Activated T-cell treated with anti-CD3 and anti-CD28 coated beads, Interleukin-2, amount 50 U/mL, for 4 hours (primary cell): ENCODE data around the gene SPP1. TPM values are rescaled to one million over a fixed set of nuclear protein-coding genes. Genes with fewer than 3 reads are reported as not detected.
"Not testable (repeated sequence)": the region's sequence is repeated elsewhere in the genome, so short reads cannot be mapped to it uniquely, and the experiment has no call there.

Experiments used
- ATAC-seq, 2 donors: fragments of 200-7000 bp; cut with Tn5 transposase; one replicate each; pipeline ENCODE4 v1.10.0; 2021
- DNase-seq: peaks from one replicate; pipeline ENCODE4 v3.0.0-alpha.2; 2020
- H3K27me3 Mint-ChIP-seq: one replicate; pipeline ENCODE4 v1.8.0; 2021; ENCODE audit warnings: low read depth, mixed read lengths
- H3K36me3 Mint-ChIP-seq: one replicate; pipeline ENCODE4 v1.8.0; 2022; ENCODE audit warnings: mixed read lengths; ENCODE audit not compliant: insufficient read depth
- H3K4me1 Mint-ChIP-seq: one replicate; pipeline ENCODE4 v1.8.0; 2021; ENCODE audit warnings: low read depth, mixed read lengths
- H3K4me3 Mint-ChIP-seq: one replicate; pipeline ENCODE4 v1.8.0; 2021; ENCODE audit warnings: mild to moderate bottlenecking, moderate library complexity, mixed read lengths
- H3K9me3 Mint-ChIP-seq: one replicate; pipeline ENCODE4 v1.8.0; 2021; ENCODE audit warnings: mixed read lengths
- total RNA-seq, 3 donors: library from RNA; stranded (reverse); gene quantifications; one replicate each; pipeline ENCODE4 v1.2.1, GENCODE V29; 2021

Gene SPP1
- total RNA-seq, 3 donors from 2014 or later: 0.63 to 0.87 (median 0.81) TPM

DNA sequence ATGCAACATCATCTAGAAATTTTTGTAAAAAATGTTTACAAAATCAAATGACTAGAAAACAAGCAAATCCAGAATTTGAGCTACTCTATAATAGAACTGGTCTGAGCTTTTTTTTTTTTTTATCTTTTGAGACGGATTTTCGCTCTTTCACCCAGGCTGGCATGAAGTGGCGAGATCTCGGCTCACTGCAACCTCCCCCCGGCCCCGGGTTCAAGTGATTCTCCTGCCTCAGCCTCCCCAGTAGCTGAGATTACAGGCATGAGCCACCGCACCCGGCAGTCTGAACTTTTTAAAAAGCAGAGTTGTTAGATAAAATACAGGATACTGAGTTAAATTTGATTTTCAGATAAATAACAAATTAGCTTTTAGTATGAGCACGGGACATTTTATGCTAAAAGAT is 11.0 kb downstream of the SPP1 start:
- Mint-ChIP-seq H3K4me3 (no peak overlapping the region), H3K36me3 (no peaks in the 10 kb centered on the region), H3K4me1 (peaks cover 4% of the 10 kb centered on the region), H3K27me3 (peaks cover 20% of the 10 kb centered on the region), H3K9me3 (no peaks in the 10 kb centered on the region)
- ATAC-seq: no peak
- DNase-seq: no peak

DNA sequence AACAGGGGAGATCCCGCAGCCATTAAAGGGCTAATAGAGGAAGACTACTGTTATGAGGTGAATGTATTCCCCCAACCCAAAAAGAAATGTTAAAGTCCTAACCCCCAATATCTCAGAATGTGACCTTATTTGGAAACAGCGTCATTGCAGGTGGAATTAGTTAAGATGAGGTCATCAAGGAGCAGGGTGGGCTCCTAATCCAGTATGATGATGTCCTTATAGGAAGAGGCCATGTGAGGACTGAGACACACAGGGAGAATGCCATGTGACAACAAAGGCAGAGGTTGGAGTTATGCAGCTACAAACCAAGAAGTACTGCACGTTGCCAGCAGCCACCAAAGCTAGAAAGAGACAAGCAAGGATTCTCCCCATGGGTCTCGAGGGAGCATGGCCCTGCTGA is 14.3 kb downstream of the SPP1 start:
- no peak for DNase-seq
- peaks cover 8% of the 10 kb centered on the region for H3K27me3 Mint-ChIP-seq
- no peak for ATAC-seq
- H3K36me3 Mint-ChIP-seq: no peaks in the 10 kb centered on the region
- peaks cover 8% of the 10 kb centered on the region for H3K4me1 Mint-ChIP-seq
- H3K4me3 Mint-ChIP-seq: no peak overlapping the region
- no peaks in the 10 kb centered on the region for H3K9me3 Mint-ChIP-seq

DNA sequence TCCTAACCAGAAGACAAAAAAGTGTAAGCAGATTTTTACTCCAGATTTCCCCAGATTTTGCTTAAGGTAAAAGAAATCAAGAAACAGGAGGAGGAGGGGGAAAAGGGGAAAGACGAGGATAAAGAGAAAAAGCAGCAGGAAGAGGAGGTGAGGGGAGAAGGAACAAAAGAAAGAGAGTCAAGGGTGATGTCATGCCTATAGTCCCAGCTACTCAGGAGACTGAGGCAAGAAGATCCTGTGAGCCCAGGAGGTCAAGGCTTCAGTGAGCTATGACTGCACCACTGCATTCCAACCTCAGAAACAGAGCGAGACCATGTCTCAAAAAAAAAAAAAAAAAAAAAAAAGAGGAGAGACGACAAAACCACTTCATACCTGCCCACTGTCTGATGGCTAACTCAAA is 19.9 kb downstream of the SPP1 start:
- H3K36me3 Mint-ChIP-seq: no peaks in the 10 kb centered on the region
- H3K9me3 Mint-ChIP-seq: no peaks in the 10 kb centered on the region
- H3K4me1 Mint-ChIP-seq: peaks cover 7% of the 10 kb centered on the region
- H3K4me3 Mint-ChIP-seq: no peak overlapping the region
- ATAC-seq (no peak), DNase-seq (no peak)
- peaks cover 3% of the 10 kb centered on the region for H3K27me3 Mint-ChIP-seq

DNA sequence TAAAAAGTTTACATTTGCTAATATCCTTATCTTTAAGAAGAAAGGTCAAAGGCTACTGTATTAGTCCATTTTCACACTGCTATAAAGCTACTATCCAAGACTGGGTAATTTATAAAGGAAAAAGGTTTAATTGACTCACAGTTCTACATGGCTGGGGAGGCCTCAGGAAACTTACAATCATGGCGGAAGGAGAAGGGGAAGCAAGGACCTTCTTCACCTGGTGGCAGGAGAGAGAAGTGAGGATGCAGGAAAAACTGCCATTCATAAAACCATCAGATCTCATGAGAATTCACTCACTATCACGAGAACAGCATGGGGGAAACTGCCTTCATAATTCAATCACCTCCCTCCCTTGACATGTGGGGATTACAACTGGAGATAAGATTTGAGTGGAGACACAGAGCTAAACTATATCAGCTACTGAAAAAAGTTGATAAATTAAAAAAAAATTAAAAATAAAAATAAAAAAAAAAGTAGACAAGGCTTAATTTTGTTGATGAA is 23.7 kb downstream of the SPP1 start:
- H3K36me3 Mint-ChIP-seq, ATAC-seq, H3K27me3 Mint-ChIP-seq, H3K9me3 Mint-ChIP-seq, H3K4me3 Mint-ChIP-seq, DNase-seq, H3K4me1 Mint-ChIP-seq: not testable (repeated sequence)

DNA sequence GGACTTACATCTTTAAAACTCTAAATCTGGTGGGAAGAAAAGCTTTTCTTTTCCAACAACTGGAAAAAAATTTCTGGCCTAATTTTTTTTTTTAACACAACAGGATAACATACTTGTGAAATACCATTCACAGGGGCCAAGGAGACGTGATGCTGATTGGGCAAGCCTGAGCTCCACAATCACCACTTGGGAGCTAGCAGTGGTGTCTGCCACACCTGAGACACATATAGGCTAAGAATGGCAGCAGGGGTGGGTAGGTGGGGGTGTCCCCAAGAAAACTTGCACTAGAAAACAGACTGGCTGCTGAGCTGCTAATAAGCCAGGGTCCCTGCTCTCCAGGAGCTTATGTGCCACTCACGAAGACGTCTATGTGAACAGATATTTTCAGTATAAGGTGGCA is 26.4 kb downstream of the SPP1 start:
- DNase-seq (no peak), ATAC-seq (no peak)
- Mint-ChIP-seq H3K36me3 (no peaks in the 10 kb centered on the region), H3K27me3 (peaks cover 7% of the 10 kb centered on the region), H3K4me3 (no peak overlapping the region), H3K9me3 (no peaks in the 10 kb centered on the region), H3K4me1 (peaks cover 4% of the 10 kb centered on the region)

DNA sequence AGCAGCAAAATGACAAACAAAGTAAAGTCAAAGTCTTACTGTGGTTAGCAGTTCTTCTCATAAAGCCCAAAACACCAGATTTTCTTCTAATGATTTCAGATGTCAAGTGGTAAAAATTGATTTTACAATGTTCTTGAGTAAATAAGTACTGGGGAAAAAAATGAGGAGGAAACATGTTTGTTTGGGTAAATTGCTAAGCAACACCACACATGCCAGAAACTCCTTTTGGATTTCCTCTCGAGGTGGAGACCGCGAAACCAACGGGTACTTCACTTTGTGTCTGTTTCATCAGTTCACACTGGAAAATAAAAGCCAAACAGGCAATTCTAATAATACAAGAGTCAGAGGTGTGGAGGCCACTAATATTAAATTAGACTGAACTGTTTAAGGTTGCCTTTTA is 27.3 kb downstream of the SPP1 start:
- no peaks in the 10 kb centered on the region for H3K9me3 Mint-ChIP-seq
- ATAC-seq (no peak), DNase-seq (no peak)
- no peak overlapping the region for H3K4me3 Mint-ChIP-seq
- H3K36me3 Mint-ChIP-seq: no peaks in the 10 kb centered on the region
- H3K27me3 Mint-ChIP-seq: peaks cover 7% of the 10 kb centered on the region
- peaks cover 4% of the 10 kb centered on the region for H3K4me1 Mint-ChIP-seq

DNA sequence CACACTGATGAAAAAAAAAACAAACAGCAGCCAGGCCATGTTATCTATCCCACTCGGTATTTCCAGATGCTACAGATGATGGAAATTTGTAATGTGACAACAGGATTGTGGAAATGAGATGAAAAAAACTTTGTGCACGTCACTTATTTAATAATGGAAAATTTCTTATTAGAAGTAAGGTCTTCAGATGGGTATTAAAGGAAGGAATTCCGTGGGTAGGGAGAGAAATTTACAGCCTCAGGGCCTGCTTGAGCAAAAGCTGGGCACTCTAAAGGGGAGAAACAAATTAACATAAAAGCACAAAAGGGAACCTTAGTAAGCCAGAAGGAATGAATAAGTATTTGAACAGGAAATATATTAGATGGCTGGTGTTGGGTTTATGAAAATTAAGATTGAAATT is 27.7 kb downstream of the SPP1 start:
- no peak for DNase-seq
- ATAC-seq: no peak
- Mint-ChIP-seq H3K27me3 (peaks cover 7% of the 10 kb centered on the region), H3K9me3 (no peaks in the 10 kb centered on the region), H3K4me3 (no peak overlapping the region), H3K36me3 (no peaks in the 10 kb centered on the region), H3K4me1 (peaks cover 4% of the 10 kb centered on the region)

DNA sequence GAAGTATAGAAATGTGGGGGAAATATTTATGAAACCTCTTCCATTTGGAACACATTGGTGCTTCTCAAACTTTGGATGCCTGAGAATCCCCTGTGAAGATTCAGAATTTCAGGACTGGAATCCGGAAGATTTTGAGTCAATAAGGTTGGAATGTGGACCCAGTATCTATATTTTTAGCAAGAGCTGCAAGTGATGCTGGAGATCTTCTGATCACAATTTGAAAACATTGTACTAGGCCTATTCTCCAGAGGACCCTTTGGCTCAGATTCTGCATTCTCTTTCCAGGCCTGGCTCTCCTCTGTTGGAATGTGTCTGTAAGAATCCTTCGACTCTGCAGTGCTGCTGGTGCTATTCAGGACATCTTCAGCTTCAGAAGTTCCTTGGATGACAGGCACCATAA is 29.6 kb downstream of the SPP1 start:
- ATAC-seq (no peak), DNase-seq (no peak)
- Mint-ChIP-seq H3K9me3 (no peaks in the 10 kb centered on the region), H3K27me3 (peaks cover 10% of the 10 kb centered on the region), H3K4me1 (peaks cover 14% of the 10 kb centered on the region), H3K36me3 (no peaks in the 10 kb centered on the region), H3K4me3 (no peak overlapping the region)

DNA sequence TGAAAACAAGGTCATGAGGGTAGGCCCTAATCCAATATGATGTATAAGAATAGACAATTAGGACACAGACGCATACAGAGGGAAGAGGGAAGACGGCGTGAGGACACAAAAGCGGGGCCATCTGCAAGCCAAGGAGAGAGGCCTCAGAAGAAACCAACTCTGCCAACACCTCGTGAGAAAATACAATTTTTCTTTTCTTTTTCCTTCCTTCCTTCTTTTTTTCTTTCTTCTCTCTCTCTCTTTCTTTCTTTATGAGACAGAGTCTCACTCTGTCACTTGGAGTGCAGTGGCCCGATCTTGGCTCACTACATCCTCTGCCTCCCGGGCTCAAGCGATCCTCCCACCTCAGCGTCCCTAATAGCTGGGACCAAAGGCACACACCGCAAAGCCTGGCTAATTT is 30.4 kb downstream of the SPP1 start:
- H3K4me3 Mint-ChIP-seq: peak overlapping the region; percentile 77
- peaks cover 10% of the 10 kb centered on the region for H3K27me3 Mint-ChIP-seq
- H3K36me3 Mint-ChIP-seq: no peaks in the 10 kb centered on the region
- no peaks in the 10 kb centered on the region for H3K9me3 Mint-ChIP-seq
- ATAC-seq (no peak), DNase-seq (no peak)
- peaks cover 20% of the 10 kb centered on the region for H3K4me1 Mint-ChIP-seq

DNA sequence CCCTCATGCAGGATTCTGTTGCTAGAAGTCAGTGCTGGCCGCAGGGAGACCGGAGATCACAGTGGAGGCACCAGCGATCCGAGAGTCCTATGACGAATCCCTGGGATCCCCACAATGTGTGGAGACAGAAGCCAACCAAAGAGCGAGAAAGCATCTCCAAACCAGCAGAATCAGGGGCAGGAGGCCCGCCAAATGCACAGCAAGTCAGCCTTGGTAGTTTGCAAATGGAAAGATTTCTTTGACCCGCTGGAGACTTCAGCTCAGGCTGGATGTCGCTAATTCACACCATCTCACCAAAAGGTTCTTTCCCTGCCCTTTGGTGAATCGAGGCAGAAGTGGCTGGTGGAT is 31.4 kb downstream of the SPP1 start:
- no peak for DNase-seq
- ATAC-seq: no peak
- H3K4me1 Mint-ChIP-seq: peaks cover 20% of the 10 kb centered on the region
- no peaks in the 10 kb centered on the region for H3K9me3 Mint-ChIP-seq
- H3K36me3 Mint-ChIP-seq: no peaks in the 10 kb centered on the region
- H3K27me3 Mint-ChIP-seq: peaks cover 10% of the 10 kb centered on the region
- H3K4me3 Mint-ChIP-seq: peak overlapping the region; percentile 77

DNA sequence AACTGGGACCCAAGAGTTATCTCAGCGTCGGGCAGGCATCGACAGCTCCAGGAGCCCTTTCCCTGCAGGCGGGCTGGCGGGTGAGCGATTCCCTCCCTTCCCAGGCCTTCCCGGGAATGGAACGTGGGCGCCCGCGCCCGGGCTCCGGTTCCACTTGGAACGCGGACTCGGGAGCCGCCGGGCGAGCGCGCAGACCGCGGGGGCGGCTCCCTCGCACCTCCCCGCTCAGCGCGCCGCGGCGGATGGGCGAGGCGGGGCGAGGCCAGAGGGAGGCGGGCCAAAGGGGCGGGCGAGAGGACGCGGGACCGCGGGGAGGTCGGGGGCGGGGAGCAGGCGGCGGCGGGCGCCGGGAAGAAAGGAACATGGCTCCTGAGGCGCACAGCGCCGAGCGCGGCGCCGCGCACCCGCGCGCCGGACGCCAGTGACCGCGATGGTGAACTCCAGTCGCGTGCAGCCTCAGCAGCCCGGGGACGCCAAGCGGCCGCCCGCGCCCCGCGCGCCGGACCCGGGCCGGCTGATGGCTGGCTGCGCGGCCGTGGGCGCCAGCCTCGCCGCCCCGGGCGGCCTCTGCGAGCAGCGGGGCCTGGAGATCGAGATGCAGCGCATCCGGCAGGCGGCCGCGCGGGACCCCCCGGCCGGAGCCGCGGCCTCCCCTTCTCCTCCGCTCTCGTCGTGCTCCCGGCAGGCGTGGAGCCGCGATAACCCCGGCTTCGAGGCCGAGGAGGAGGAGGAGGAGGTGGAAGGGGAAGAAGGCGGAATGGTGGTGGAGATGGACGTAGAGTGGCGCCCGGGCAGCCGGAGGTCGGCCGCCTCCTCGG is 32.0 kb downstream of the SPP1 start, which contains the start of gene PKD2:
PKD2 (plus strand) TSS at position 332 of the 818 bp plus-strand sequence; CDS start at position 431, 99 bp downstream.
- Mint-ChIP-seq H3K27me3 (peaks cover 10% of the 10 kb centered on the region), H3K9me3 (no peaks in the 10 kb centered on the region), H3K4me3 (peak within 1 kb of the TSS; percentile 91), H3K36me3 (no peaks in the 10 kb centered on the region), H3K4me1 (peaks cover 20% of the 10 kb centered on the region)
- DNase-seq: peak; percentile 59
- peak; percentile 90 to 93 for ATAC-seq

DNA sequence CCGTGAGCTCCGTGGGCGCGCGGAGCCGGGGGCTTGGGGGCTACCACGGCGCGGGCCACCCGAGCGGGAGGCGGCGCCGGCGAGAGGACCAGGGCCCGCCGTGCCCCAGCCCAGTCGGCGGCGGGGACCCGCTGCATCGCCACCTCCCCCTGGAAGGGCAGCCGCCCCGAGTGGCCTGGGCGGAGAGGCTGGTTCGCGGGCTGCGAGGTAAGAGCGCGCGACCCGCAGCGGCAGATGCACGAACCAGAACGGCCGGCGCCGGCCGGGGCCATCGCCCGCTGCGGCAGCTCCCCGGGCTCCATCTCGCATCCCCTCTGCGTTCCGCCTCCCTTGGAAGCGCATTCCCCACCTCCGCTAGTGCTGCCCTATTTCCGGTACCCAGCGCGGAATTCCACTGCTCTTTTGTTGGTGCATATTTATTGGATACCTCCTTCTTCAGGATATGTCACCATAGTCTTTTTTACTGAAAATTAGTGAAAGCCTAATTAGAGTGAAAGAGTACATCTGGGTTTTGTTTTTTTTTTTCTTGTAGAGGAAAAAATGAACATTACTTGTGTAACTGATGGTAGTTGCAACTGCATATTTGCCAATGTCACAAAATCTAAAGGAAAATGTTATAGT is 32.7 kb downstream of the SPP1 start:
- DNase-seq: no peak
- Mint-ChIP-seq H3K27me3 (peaks cover 10% of the 10 kb centered on the region), H3K4me3 (peak overlapping the region; percentile 91), H3K36me3 (no peaks in the 10 kb centered on the region), H3K4me1 (peaks cover 20% of the 10 kb centered on the region), H3K9me3 (no peaks in the 10 kb centered on the region)
- ATAC-seq: peak; percentile 36 to 46

DNA sequence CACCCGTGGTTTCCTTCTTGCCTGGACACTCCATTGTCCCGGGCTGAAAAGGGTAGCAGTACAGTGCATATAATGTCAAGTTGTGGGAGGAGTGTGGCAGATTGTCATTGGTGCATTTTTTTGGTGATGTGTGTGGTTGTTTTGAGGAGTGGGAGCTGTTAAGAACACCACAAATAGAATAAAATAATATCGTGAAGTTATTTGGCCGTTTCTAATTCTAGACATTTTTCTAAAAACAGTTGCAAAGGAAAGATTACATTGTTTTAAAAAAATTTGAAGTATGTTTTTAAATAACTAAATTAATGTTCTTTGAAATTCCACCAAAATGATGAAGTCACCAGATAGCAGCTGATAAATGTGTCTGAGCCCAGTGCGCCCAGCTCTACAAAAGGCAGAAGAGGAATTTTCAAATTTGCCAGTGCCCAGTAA is 33.2 kb downstream of the SPP1 start:
- ATAC-seq: no peak
- H3K4me1 Mint-ChIP-seq: peaks cover 20% of the 10 kb centered on the region
- peaks cover 10% of the 10 kb centered on the region for H3K27me3 Mint-ChIP-seq
- no peak for DNase-seq
- no peaks in the 10 kb centered on the region for H3K9me3 Mint-ChIP-seq
- H3K4me3 Mint-ChIP-seq: peak overlapping the region; percentile 91
- no peaks in the 10 kb centered on the region for H3K36me3 Mint-ChIP-seq

DNA sequence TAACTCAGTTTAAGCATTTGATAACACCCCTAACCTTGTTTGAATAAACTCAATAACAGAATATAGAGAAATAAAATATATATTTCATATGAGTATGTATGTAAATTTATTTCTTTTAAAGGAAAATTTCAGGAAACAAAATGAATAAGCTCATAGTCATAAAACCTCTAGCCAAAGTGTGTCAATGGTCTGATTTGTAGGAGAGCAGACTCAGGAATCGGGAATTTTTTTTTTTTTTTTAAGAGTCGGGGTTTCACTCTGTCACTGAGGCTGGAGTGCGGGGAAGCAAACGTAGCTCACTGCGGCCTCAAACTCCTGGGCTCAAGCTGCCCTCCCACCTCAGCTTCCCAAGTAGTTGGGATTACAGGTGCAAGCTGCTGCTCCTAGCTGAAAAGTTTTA is 34.4 kb downstream of the SPP1 start:
- Mint-ChIP-seq H3K4me1 (peaks cover 20% of the 10 kb centered on the region), H3K4me3 (no peak overlapping the region), H3K9me3 (no peaks in the 10 kb centered on the region), H3K36me3 (no peaks in the 10 kb centered on the region), H3K27me3 (peaks cover 10% of the 10 kb centered on the region)
- ATAC-seq (no peak), DNase-seq (no peak)

DNA sequence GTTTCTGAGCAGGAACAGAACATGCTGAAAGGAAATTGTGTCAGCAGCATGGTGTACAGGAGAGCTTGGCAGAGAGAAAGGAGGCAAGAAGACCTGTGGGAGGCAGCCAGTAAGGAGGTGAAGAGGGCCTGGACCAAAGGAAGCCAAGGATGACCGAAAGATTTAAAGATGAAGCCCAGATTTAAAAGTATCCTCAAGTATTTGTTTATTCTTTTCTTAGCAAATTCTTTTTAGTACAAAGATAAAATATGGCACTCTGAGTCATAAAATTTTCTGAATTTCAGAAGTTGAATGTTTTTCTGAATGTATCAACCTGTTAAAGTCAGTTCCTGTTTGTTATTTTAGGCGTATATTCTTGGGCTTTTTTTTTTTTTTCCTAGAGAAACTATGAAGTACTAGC is 35.5 kb downstream of the SPP1 start:
- Mint-ChIP-seq H3K27me3 (peaks cover 10% of the 10 kb centered on the region), H3K9me3 (no peaks in the 10 kb centered on the region), H3K4me3 (no peak overlapping the region), H3K36me3 (no peaks in the 10 kb centered on the region), H3K4me1 (peaks cover 20% of the 10 kb centered on the region)
- DNase-seq (no peak), ATAC-seq (no peak)
